ENCODE results near the gene NOS1. TPM values are rescaled to one million over a fixed set of nuclear protein-coding genes. Genes with fewer than 3 reads are reported as not detected.

Gene NOS1
- total RNA-seq, 4 donors from 2014 or later: 0.13 to 2.8 (median 0.73) TPM; not detected in 1

GRCh38 chr12:117313926-117314325 is 47.5 kb downstream of the NOS1 start:
- no peak for DNase-seq
- H3K27ac ChIP-seq: no peak overlapping the region
- H3K27me3 ChIP-seq: no peaks in the 10 kb centered on the region
- no peaks in the 10 kb centered on the region for H3K9me3 ChIP-seq
- H3K36me3 ChIP-seq: no peaks in the 10 kb centered on the region
- TF ChIP-seq POLR2A (IDR thresholded peaks at IDR 0.05): no peak
- no peak for TF ChIP-seq CTCF (IDR thresholded peaks at IDR 0.05)
- no peaks in the 10 kb centered on the region for H3K4me1 ChIP-seq
- H3K4me3 ChIP-seq (replicated peaks in 1 of 3): no peak overlapping the region
- WGBS, 2 donors: 61 to 67% methylated on average over 4 of the region's 4 CpGs
- intact Hi-C loops (cut with DNase I): no loop called here

- Histone ChIP-seq H3K27ac (no peak overlapping the region), H3K36me3 (no peaks in the 10 kb centered on the region), H3K27me3 (no peaks in the 10 kb centered on the region), H3K4me1 (no peaks in the 10 kb centered on the region), H3K9me3 (no peaks in the 10 kb centered on the region), H3K4me3 (replicated peaks in 1 of 3) (no peak overlapping the region)
- intact Hi-C loops (cut with DNase I): no loop called here
- DNase-seq: no peak
- WGBS, 2 donors: 89 to 96% methylated on average over 2 of the region's 3 CpGs
- TF ChIP-seq CTCF (IDR thresholded peaks at IDR 0.05) (no peak), POLR2A (IDR thresholded peaks at IDR 0.05) (no peak)
These were observed 48.7 kb downstream of the NOS1 start for GRCh38 chr12:117312770-117313169.

- no peaks in the 10 kb centered on the region for H3K27me3 ChIP-seq
- no peak overlapping the region for H3K4me3 ChIP-seq (replicated peaks in 1 of 3)
- no peaks in the 10 kb centered on the region for H3K9me3 ChIP-seq
- H3K4me1 ChIP-seq: no peaks in the 10 kb centered on the region
- H3K36me3 ChIP-seq: no peaks in the 10 kb centered on the region
- WGBS, 2 donors: 66 to 72% methylated on average over 11 of the region's 11 CpGs
- no peak for TF ChIP-seq POLR2A (IDR thresholded peaks at IDR 0.05)
- TF ChIP-seq CTCF (IDR thresholded peaks at IDR 0.05): no peak
- no peak overlapping the region for H3K27ac ChIP-seq
- peak; percentile 31 to 71 for DNase-seq
- intact Hi-C loops (cut with DNase I): no loop called here
These were observed 52.0 kb downstream of the NOS1 start for GRCh38 chr12:117309276-117309925.

GRCh38 chr12:117300174-117300573 is 61.3 kb downstream of the NOS1 start:
- no peaks in the 10 kb centered on the region for H3K27me3 ChIP-seq
- no peak overlapping the region for H3K4me3 ChIP-seq (replicated peaks in 1 of 3)
- H3K9me3 ChIP-seq: no peaks in the 10 kb centered on the region
- H3K27ac ChIP-seq: no peak overlapping the region
- no peaks in the 10 kb centered on the region for H3K36me3 ChIP-seq
- H3K4me1 ChIP-seq: no peaks in the 10 kb centered on the region
- intact Hi-C loops (cut with DNase I): no loop called here
- 55 to 69% methylated on average over 4 of the region's 4 CpGs for WGBS, 2 donors
- peak; percentile 33 to 37 for DNase-seq
- TF ChIP-seq CTCF (IDR thresholded peaks at IDR 0.05) (no peak), POLR2A (IDR thresholded peaks at IDR 0.05) (no peak)

- Histone ChIP-seq H3K27ac (no peak overlapping the region), H3K9me3 (no peaks in the 10 kb centered on the region), H3K4me1 (no peaks in the 10 kb centered on the region), H3K27me3 (no peaks in the 10 kb centered on the region), H3K36me3 (no peaks in the 10 kb centered on the region), H3K4me3 (replicated peaks in 1 of 3) (no peak overlapping the region)
- WGBS, 2 donors: 90 to 97% methylated on average over 7 to 11 of the region's 11 CpGs
- TF ChIP-seq CTCF (IDR thresholded peaks at IDR 0.05): no peak
- no peak for TF ChIP-seq POLR2A (IDR thresholded peaks at IDR 0.05)
- DNase-seq: no peak
- intact Hi-C loops (cut with DNase I): no loop called here
These were observed 62.7 kb downstream of the NOS1 start for GRCh38 chr12:117298648-117299225.

Data from thyroid gland (tissue), 4 donors.